Measurements from ENCODE around the gene S1PR1.
A peak's percentile ranks its signal among the peaks of the same experiment; 100 is the strongest.
"Not testable (repeated sequence)": the region's sequence is repeated elsewhere in the genome, so short reads cannot be mapped to it uniquely, and the experiment has no call there.

Gene S1PR1

DNA sequence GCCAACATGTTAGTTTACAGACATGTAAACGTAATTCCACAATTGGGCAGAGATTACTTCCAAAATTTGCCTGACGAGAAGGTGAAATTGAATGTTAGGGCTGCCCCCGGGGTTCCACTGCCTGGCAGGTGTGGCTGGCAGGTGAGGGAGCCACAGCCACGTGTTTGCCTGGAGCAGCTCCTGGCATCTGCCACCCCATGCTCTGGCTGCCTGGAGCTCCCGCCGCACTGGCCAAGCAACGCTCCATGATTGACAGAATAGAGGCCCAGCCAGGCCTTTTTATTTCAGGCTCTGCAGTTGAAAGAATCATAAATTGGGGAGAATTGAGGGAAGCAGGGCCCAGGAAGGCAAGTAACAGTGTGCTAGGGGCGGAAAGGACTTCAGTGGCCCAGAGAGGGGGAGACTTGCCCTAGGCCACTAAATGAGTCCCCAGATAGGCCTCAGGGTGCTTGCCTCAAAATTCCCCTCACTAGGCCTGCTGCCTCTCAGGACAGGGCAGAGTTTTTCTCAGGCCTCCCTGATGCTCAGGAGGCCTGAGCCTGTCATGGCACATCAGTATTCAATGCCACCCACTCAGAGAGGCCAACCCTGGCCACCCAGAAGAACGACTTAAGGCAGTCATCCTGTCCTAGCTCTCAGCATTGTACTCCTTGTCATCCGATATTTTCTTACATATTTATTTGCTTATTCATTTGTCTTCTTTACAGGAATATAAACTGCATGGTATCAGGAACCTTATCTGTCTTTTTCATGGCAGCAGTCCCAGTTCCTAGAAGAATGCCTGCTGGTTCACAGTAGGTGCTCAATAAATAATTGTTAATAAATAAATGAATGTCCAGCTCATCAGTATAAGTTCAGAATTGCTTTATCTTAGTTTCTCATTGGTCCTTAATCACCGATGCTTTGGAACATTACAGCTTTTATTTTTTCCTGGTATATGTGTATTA, 16.6 kb upstream of the S1PR1 start:
- DNase-seq (ENCODE audit: low spot score), result no peak

DNA sequence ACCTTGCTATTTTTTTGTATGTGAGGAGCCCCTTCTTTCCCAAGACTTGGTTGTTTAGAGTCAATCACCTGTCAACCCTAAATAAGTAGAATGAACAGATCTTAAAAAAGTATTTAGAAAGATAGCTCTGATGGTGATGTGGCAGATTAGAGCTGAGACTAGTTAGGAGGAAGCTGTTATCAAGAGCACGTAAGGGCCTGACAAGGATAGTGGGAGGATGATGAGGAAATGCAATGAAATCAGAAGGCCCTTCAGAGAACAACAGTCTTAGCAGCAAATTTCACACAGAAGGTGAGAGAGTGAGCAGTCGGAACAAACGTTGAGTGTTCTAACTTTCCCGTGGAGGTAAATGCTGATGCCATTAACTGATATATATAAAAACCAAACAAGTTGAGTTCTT, 15.9 kb upstream of the S1PR1 start:
- no peak for DNase-seq (ENCODE audit: low spot score)

GRCh38 chr1:101221945-101222429, 14.8 kb upstream of the S1PR1 start:
- DNase-seq (ENCODE audit: low spot score), result no peak

- no peak for DNase-seq (ENCODE audit: low spot score)
Measured at GRCh38 chr1:101227837-101228236, 9.0 kb upstream of the S1PR1 start.

GRCh38 chr1:101228424-101229134, 8.2 kb upstream of the S1PR1 start:
- no peak for DNase-seq (ENCODE audit: low spot score)

- not testable (repeated sequence) for DNase-seq (ENCODE audit: low spot score)
Measured at GRCh38 chr1:101232182-101232581, 4.6 kb upstream of the S1PR1 start.

GRCh38 chr1:101233495-101233894, 3.3 kb upstream of the S1PR1 start:
- DNase-seq (ENCODE audit: low spot score), result no peak

- no peak for DNase-seq (ENCODE audit: low spot score)
Measured at GRCh38 chr1:101235216-101235695, 1.6 kb upstream of the S1PR1 start.

GRCh38 chr1:101235696-101236515, 913 bp upstream of the S1PR1 start:
- DNase-seq (ENCODE audit: low spot score), result peak; percentile 42

GRCh38 chr1:101237229-101237837, 514 bp downstream of the S1PR1 start:
- DNase-seq (ENCODE audit: low spot score), result no peak

- no peak for DNase-seq (ENCODE audit: low spot score)
Measured at GRCh38 chr1:101238031-101238628, 1.3 kb downstream of the S1PR1 start.

GRCh38 chr1:101238681-101239094, 1.9 kb downstream of the S1PR1 start:
- peak; percentile 73 for DNase-seq (ENCODE audit: low spot score)

- DNase-seq (ENCODE audit: low spot score), result no peak
Measured at GRCh38 chr1:101239095-101240040, 2.5 kb downstream of the S1PR1 start.

GRCh38 chr1:101240041-101240430, 3.2 kb downstream of the S1PR1 start:
- DNase-seq (ENCODE audit: low spot score), result no peak

GRCh38 chr1:101241485-101242225, 4.8 kb downstream of the S1PR1 start:
- DNase-seq (ENCODE audit: low spot score), result no peak

DNA sequence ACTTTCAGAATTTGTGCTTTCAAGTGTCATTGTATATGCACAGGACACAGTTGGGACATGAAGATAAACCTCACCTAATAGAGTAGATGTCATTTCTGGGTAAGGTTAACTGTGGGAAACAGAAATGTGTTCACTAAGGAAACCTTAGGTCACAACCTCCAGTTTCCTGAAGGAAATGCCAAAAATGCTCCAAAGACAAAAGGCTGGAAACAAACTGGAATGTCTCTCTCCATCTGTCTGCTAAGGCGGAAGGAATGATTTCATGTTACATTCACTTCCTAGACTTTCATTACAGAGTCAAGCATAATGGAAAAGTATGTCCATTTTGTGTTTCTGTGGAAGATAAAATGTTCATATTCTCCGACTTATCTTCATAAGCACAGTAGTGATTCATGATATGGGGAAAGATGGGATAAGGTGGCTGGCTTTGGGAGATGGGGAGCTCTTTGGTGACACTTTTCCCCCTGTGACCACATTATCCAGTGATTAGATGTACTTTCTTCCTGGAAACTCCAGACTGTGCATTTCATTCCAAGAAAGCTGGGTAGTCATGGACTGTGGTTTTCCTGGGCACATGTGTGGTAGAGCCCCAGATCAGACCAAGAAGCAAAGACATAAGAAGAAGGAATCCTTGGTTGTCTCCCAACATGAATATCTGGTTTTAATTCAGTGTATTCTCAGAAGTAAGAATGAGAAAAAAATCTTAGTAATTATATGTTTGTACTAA, 5.7 kb downstream of the S1PR1 start:
- DNase-seq (ENCODE audit: low spot score), result no peak

- no peak for DNase-seq (ENCODE audit: low spot score)
Measured at GRCh38 chr1:101243751-101244150, 6.9 kb downstream of the S1PR1 start.

DNA sequence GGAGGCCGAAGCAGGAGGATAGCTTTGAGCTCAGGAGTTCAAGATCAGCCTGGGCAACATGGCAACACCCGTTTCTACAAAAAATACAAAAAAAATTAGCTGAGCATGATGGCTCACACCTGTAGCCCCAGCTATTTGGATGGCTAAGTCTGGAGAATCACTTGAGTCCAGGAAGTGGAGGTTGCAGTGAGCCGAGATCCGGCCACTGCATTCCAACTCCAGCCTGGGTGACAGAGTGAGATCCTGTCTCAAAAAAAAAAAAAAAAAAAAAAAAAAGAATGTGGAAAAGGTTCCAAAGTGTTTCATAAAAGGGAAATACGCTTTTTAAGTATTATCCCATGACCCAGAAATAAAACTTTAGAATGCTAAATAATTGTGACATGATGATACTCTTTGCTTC, 8.0 kb downstream of the S1PR1 start:
- no peak for DNase-seq (ENCODE audit: low spot score)
